NCI-H2196 treated with DMSO at 0.1 percent for 48 hours (cell line): ENCODE data around the gene RFC1.
"Not testable (repeated sequence)": the region's sequence is repeated elsewhere in the genome, so short reads cannot be mapped to it uniquely, and the experiment has no call there.

Experiments
- DNase-seq: peaks from one replicate; lab custom pipeline; 2025; ENCODE audit not compliant: unreplicated experiment; lab: John Stamatoyannopoulos, UW

RFC1 gene

DNA sequence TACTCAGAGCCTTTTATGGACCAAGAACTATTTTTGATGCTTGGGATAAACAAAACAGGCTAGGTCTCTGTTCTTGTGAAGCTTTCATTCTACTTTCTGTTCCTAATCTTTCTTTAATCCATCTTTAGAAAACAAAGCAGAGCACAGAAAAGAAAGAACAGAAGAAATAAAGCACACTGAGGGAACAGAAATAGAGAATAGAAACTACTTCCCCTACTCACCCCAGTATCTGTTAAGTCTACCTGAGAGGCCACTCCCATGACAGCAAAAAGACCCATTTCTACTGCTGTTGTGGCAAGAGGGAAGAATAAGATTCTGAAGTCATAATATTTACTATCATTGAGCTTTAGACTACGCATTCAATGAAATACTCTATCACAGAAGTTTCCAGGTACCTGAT, 9.2 kb downstream of the RFC1 start:
- DNase-seq = no peak

- no peak for DNase-seq
These were observed 12.0 kb downstream of the RFC1 start for GRCh38 chr4:39354254-39354552.

- DNase-seq = peak; percentile 19
These were observed 12.5 kb downstream of the RFC1 start for GRCh38 chr4:39353478-39354253.

DNA sequence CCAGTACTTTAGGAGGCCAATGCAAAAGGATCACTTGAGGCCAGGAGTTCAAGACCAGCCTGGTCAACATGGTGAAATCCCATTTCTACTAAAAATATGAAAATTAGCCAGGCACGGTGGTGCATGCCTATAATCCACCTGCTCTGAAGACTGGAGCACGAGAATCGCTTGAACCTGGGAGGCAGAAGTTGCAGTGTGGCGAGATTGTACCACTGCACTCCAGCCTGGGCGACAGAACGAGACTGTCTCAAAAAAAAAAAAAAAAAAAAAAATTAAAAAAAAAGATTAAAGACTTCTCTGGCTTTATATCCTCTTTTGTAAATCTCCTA, 13.0 kb downstream of the RFC1 start:
- DNase-seq = not testable (repeated sequence)

- no peak for DNase-seq
These were observed 16.8 kb downstream of the RFC1 start for GRCh38 chr4:39349326-39349725.

DNA sequence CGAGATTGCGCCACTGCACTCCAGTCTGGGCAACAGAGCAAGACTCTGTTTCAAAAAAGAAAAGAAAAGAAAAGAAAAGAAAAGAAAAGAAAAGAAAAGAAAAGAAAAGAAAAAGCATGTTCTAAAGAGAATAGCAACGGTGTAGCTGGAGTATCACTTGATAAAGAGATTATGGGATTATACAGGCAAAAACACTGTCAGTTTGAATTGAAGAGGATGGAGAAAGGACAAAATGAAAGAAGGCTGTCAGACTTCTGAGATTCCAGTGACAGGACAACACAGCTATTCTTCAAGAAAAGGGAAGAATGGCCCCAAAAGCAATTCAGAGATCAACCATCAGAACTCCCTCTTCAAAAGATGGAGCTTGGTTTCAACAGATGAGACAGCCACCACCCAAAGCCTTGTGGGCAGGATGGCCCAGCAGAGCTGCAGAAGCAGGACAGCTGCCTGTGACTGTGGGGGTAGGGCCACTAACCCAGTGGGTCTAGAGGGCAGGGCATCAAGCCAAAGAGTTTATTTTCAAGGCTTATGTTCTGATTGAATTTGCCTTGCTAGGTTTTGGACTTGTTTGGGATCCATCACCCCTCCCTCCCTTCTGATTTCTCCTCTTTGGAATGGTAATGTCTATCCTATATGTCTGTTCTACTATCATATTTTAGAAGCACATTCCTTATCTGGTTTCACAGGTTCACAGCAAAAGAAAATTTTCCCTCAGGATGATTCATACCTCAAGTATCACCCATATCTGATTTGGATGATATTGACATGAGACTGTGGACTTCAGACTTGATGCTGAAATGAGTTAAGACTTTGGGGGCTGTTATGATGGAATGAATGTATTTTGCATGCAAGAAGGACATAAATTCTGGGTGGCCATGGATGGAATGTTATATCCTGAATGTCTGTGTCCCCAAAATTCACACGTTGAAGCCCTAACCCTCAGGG, 17.5 kb downstream of the RFC1 start:
- no peak for DNase-seq

DNA sequence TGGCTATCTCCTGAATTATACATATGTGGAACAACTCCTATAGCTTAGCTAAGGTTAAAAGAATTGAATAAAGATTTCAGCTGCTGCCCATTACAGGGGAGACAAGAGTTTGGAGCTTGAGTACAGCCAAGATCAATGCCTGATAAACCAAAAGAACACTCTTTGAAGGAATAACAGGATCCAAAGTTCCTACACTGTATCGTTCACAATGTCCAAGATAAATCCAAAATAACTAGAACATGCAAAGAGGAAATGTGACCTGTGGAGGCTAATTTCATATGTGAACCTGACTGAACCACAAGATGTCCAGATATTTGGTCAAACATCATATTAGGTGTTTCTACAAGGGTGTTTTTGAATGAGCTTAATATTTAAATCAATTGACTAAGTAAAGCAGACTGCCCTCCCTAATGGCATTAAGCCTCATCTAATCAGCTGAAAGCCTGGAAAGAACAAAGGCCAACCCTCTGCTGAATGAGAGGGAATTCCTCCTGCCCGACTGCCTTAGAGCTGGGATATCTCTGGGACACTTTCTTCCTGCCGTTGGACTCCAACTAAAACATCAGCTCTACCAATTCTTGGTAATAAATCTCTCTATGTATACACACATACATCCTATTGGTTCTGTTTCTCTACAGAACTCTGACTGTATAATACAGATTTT, 19.2 kb downstream of the RFC1 start:
- DNase-seq = no peak

DNA sequence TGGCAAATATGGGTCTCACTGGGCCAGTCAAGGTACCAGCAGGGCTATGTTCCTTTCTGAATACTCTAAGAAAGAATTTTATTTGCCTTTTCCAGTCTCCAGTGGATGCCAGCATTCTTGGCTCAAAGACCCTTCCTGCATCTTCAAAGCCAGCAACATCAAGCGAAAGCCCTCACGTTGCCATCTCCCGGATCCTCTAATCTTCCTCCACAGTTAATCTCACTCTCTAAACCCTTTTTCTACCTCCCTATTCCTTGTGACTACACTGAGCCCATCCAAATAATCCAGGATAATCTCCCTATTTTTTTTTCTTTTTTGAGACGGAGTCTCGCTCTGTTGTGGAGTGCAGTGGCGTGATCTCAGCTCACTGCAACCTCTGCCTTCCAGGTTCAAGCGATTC, 23.4 kb downstream of the RFC1 start:
- DNase-seq = no peak

GRCh38 chr4:39341075-39341725, 25.0 kb downstream of the RFC1 start:
- DNase-seq = peak; percentile 39

DNA sequence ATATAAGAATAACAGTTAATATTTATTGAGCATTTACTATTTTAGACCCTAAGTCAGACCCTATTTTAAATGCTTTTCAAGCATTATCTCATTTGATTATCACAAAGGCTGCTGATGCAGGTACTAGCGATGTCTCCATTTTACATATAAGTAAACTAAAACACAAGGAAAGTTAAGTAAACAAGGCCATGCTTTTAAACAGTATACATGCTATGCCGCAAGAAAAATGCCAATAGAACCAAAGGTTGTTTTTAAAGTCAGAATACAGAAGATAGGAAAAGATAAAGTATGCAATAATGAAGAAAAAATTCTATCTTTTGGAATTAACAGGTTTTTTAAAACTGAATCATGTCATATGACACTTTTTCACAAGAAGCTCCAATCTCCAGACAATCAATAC, 26.2 kb downstream of the RFC1 start:
- no peak for DNase-seq

- no peak for DNase-seq
These were observed 28.3 kb downstream of the RFC1 start for GRCh38 chr4:39337841-39338240.

DNA sequence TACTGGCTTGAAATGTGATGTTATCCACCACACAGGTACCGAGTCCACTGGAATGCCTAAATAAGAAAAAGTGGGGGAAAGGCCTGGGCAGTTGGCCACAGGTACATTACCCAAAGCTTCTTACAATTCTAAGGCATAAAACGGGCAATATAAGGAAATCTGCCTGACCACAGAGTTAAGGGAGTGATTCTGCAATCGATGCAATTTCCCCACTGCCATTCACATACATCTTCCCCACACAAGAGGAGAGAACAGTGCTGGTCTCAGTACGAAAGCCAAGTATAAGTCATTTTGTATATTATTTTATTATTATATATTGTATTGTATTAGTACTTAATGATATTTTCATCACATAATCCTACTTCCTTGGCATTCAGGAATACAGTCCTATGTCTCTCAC, 30.6 kb downstream of the RFC1 start:
- no peak for DNase-seq

DNA sequence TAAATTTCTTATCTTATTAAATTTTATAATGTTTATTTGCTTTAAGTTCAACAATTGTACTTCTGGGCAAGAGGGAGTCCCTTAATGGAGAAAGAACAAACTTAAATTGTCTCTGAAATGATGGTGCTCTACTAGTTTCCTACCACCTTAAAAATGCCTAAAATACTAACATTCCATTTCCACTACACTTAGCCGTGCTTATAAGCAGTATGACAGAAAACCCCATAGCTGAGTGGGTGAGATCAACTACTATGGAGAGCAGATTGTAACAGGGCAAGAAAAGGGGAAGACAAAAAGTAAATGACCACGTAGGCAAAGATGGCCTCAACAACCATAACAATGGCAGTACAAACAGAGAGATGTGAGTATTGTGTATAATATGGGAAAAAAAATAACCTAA, 35.0 kb downstream of the RFC1 start:
- DNase-seq = no peak

- DNase-seq = no peak
These were observed 35.8 kb downstream of the RFC1 start for GRCh38 chr4:39330353-39330752.

DNA sequence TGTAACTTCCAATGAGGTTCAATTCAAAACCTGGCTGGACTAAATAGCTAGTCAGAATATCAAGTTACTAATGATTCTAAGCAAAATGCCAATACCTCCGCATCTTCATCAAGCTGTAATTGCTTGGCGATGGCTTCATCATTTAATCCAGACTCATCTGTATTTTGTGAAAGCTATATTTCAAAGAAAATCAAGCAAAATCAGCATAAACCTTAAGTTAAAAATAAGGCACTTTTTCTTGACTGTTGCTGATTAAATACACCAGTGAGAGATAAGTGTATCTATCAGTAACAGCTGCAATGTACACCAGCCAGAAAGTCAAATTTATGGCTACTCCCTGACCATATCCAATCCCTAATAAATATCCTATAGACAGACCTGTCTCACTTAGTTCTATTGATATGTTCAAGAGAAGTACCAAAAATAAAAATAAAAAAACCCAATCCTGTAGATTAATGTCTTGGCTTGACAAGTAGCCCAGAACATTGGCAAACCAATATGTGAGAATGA, 39.6 kb downstream of the RFC1 start:
- no peak for DNase-seq

- DNase-seq = no peak
These were observed 41.1 kb downstream of the RFC1 start for GRCh38 chr4:39324897-39325613.

- DNase-seq = no peak
These were observed 41.7 kb downstream of the RFC1 start for GRCh38 chr4:39324446-39324845.

- DNase-seq = no peak
These were observed 42.3 kb downstream of the RFC1 start for GRCh38 chr4:39323821-39324220.

- no peak for DNase-seq
These were observed 45.6 kb downstream of the RFC1 start for GRCh38 chr4:39320381-39321115.

DNA sequence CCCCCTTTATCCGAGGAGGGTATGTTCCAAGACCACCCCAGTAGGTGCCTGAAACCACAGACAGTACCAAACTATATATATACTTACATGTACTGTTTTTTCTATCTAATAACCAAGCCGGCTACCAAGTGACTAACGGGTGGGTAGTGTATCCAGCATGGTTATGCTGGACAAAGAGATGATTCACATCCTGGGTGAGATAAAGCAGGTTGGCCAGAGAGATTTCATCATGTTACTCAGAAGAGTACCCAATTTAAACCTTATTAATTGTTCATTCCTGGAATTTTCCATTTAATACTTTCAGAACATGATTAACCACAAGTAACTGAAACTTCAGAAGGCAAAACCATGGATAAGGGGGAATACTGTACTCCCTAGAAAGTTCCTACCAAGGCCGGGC, 46.5 kb downstream of the RFC1 start:
- DNase-seq = no peak
